ENCODE measurements around the gene NR4A2.
A peak's percentile ranks its signal among the peaks of the same experiment; 100 is the strongest.
"Not testable (repeated sequence)": the region's sequence is repeated elsewhere in the genome, so short reads cannot be mapped to it uniquely, and the experiment has no call there.

The NR4A2 gene

GRCh38 chr2:156320486-156321098, 11.9 kb downstream of the NR4A2 start:
- no peak for DNase-seq

DNA sequence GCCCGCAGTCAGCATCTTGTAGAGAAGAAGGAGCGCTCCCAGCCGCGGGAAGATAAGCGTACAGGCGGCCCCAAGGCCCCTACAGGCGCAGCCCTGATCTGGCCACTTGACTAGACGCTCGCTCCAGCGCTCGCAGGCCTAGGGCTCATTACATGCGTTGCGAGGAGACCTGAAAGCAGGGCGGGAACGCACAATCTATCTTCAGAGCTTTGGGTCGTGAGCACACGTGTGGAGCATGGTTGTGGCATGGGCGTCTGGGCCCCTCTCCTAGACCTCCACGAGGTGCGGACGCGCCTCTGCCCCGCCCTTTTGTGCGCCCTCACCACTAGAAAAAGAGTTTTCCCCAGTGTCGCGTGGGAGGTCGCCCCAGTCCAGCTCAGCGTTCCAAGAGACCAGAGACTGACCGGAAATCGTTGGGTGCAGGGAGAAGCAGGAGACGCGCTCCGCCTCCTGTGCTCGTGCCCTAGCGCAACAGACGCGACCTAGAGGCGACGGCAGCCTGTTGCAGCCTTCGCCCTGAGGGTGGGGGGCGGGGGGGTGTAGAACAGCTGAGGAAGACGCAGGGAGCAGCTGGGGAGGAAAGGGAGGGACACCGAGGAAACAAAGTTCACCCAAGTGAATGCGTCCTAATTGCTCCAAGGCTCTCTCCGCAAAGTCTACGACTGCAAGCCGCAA, 12.6 kb downstream of the NR4A2 start:
- DNase-seq: no peak

GRCh38 chr2:156317631-156318030, 14.9 kb downstream of the NR4A2 start:
- no peak for DNase-seq

GRCh38 chr2:156311976-156312375, 20.5 kb downstream of the NR4A2 start:
- no peak for DNase-seq

- peak; percentile 32 for DNase-seq
Measured at GRCh38 chr2:156310773-156311172, 21.7 kb downstream of the NR4A2 start.

DNA sequence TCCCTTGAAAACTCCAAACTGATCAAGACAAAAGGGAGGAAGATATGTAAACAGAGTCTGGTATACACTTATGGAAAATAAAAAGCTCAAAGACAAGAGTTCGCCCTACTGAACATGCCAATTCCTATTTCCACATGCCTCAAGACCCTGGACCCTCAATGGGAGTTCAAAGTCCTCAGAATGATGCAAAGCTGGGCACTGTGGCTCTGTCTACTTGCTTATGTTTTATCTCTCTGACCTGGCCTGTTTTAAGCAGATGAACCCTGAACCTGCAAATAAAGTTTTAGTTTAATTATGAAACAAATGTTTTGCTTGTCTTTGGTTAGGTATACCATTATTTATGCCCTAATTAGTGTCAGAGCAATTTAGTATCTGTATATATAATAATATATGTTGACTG, 22.6 kb downstream of the NR4A2 start:
- DNase-seq: no peak

GRCh38 chr2:156309167-156309566, 23.4 kb downstream of the NR4A2 start:
- DNase-seq: peak; percentile 3

DNA sequence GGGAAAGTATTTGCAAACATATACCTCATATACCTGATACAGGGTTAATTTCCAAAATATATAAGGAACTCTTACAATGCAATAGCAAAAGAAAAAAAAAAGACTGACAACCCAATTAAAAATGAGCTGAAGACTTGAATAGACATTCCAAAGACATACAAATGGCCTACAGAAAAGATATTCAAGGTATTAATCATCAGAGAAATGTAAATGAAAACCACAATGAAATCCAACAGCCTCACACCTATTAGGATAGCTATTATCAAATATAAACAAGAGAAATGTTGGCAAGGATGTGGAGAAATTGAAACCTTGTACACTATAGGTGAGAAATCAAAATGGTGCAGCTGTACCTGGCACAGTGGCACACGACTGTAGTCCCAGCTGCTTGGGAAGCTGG, 25.7 kb downstream of the NR4A2 start:
- peak; percentile 18 for DNase-seq

GRCh38 chr2:156305121-156305520, 27.4 kb downstream of the NR4A2 start:
- no peak for DNase-seq

GRCh38 chr2:156300337-156300736, 32.2 kb downstream of the NR4A2 start:
- no peak for DNase-seq

DNA sequence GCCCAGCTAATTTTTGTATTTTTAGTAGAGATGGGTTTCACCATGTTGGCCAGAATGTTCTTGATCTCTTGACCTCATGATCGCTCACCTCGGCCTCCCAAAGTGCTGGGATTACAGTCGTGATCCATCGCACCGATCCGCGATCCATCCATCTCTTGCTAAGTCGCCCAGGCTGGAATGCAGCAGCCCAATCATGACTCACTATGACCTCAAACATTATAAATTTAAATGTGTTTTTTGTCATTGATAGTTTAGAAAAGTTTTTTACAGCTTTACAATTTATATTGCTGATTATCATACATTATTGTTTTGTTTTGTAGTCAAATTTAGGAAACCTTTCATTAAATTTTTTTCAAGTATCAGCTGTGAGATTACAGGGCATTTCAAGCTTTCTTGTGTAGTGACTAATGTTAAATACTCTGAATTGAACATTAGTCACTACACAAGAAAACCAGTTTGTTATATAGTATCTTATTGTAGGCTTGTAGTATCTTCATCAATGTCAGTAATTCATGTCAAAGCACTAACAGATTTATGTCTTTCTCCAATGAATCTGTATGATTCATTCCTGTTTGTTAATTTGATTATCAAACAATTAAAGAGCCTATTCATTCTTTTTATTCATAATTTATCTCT, 37.5 kb downstream of the NR4A2 start:
- no peak for DNase-seq

DNA sequence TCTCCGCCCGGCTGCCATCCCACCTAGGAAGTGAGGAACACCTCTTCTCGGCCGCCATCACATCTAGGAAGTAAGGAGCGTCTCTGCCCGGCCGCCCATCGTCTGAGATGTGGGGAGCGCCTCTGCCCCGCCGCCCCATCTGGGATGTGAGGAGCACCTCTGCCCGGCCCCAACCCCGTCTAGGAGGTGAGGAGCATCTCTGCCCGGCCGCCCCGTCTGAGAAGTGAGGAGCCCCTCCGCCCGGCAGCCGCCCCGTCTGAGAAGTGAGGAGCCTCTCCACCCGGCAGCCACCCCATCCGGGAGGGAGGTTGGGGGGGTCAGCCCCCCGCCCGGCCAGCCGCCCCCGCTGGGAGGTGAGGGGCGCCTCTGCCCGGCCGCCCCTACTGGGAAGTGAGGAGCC, 39.1 kb downstream of the NR4A2 start:
- not testable (repeated sequence) for DNase-seq

GRCh38 chr2:156279446-156280150, 52.9 kb downstream of the NR4A2 start:
- DNase-seq: no peak

Data from NCI-H226 (cell line).